Vagina (tissue), 2 donors: ENCODE measurements around the gene GALNT17. TPM values are rescaled to one million over a fixed set of nuclear protein-coding genes. Genes with fewer than 3 reads are reported as not detected.
A peak's percentile ranks its signal among the peaks of the same experiment; 100 is the strongest.

Experiments used
- DNase-seq, 2 donors: peaks; one replicate each; pipeline ENCODE4 v3.0.0-alpha.2; 2017; ENCODE audit errors: extremely low spot score in 2 of 2
- H3K27ac ChIP-seq: fragments of 200-600 bp; sonication (generic); one replicate; pipeline ENCODE4 v1.5.1; 2019
- H3K27me3 ChIP-seq: fragments of 200-600 bp; sonication (generic); one replicate; pipeline ENCODE4 v1.5.1; 2019
- H3K36me3 ChIP-seq, 2 donors: fragments of 200-600 bp; sonication (generic); one replicate each; pipeline ENCODE4 v1.5.1; 2017 to 2019
- H3K4me1 ChIP-seq: fragments of 200-600 bp; sonication (generic); one replicate; pipeline ENCODE4 v1.5.1; 2019
- H3K4me3 ChIP-seq, 2 donors: fragments of 200-600 bp; sonication (generic); 1 replicate in 1 of 2; 2 replicates in 1 of 2; pipeline ENCODE4 v1.5.1; 2016 to 2019
- H3K9me3 ChIP-seq: fragments of 200-600 bp; sonication (generic); one replicate; pipeline ENCODE4 v1.5.1; 2019
- POLR2A ChIP-seq, 2 donors: fragments of 450-650 bp; IDR thresholded peaks; one replicate each; pipeline ENCODE4 v1.6.1; 2017; ENCODE audit warnings: antibody characterized with exemption in 2 of 2, mild to moderate bottlenecking in 2 of 2, moderate library complexity in 2 of 2
- POLR2AphosphoS5 ChIP-seq, 2 donors: sonication (generic); formaldehyde crosslinking; IDR thresholded peaks; one replicate each; pipeline ENCODE4 v1.9.0; 2017; ENCODE audit warnings: antibody characterized with exemption in 2 of 2, mild to moderate bottlenecking in 2 of 2, low read depth in 1 of 2; ENCODE audit not compliant: insufficient read depth in 1 of 2
- intact Hi-C: fragments of 100-400 bp; cut with DNase I; formaldehyde crosslinking; loops from one replicate; pipeline ENCODE4 v1.15.1; 2023
- total RNA-seq: library from RNA; depleted of rRNA; stranded (reverse); fragments of >200 nt; gene quantifications from one replicate; pipeline ENCODE4 v1.2.3, GENCODE V29; 2016
- TF ChIP-seq, protein P1 (sequence below), 3 experiments: fragments of 450-650 bp in 2 of 3; fragments of 200-600 bp in 1 of 3; sonication (generic) in 1 of 3; IDR thresholded peaks; one replicate each; pipeline ENCODE4 v1.5.1; 2017 to 2019; ENCODE audit warnings: antibody characterized with exemption in 3 of 3, mild to moderate bottlenecking in 2 of 3, moderate library complexity in 2 of 3

Gene GALNT17
- total RNA-seq, 1 donor from 2014 or later = 3.9 TPM

DNA sequence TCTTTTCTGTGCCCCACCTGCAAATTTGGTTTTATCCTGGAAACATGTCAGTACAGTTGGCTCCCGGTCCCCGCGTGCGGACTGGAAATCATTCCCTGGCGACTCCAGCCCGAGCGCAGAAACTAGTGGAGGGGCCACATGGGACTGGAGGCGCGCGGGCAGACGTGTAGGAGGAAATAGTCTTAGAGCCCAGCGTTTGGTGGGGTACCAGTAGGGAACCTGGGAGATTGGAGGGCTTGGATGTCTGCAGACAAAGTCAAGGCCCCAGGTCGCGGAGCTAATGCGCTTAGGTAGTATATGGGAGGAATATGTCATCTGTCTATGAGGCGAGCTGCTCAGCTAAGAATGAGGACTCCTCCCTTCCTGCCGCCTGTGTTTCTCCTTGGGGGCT lies 1.3 kb downstream of the GALNT17 start:
- Histone ChIP-seq H3K27me3 (no peaks in the 10 kb centered on the region), H3K27ac (no peak overlapping the region), H3K36me3 (no peaks in the 10 kb centered on the region), H3K4me3 (peak overlapping the region; percentile 46 to 53), H3K9me3 (no peaks in the 10 kb centered on the region), H3K4me1 (peaks cover 15% of the 10 kb centered on the region)
- intact Hi-C loops = no loop called here
- no peak for DNase-seq
- TF ChIP-seq, protein P1, sequence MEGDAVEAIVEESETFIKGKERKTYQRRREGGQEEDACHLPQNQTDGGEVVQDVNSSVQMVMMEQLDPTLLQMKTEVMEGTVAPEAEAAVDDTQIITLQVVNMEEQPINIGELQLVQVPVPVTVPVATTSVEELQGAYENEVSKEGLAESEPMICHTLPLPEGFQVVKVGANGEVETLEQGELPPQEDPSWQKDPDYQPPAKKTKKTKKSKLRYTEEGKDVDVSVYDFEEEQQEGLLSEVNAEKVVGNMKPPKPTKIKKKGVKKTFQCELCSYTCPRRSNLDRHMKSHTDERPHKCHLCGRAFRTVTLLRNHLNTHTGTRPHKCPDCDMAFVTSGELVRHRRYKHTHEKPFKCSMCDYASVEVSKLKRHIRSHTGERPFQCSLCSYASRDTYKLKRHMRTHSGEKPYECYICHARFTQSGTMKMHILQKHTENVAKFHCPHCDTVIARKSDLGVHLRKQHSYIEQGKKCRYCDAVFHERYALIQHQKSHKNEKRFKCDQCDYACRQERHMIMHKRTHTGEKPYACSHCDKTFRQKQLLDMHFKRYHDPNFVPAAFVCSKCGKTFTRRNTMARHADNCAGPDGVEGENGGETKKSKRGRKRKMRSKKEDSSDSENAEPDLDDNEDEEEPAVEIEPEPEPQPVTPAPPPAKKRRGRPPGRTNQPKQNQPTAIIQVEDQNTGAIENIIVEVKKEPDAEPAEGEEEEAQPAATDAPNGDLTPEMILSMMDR (IDR thresholded peaks at IDR 0.05) = no peak
- TF ChIP-seq POLR2AphosphoS5 (IDR thresholded peaks at IDR 0.05; ENCODE audit: insufficient read depth in 1 of 2, low read depth in 1 of 2) (no peak), POLR2A (IDR thresholded peaks at IDR 0.05) (no peak)

DNA sequence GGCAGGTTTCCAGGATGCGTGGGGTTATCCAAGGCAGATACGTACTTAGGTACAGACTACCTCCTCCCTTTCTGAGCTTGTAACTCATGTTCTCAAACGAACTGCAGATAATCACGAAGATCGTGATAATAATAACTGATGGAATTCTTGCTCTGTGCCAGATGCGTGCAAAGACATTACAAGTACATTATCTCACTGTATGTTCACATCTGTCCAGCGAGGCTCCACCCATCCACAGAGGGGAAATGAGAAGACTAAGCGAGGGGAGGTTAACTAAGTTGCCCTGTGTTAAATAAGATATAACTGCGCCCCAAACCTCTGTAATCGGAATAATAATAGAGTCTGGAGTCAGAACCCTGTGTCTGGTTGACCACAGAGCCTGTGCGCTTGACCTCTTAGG lies 1.9 kb downstream of the GALNT17 start:
- Histone ChIP-seq H3K27ac (no peak overlapping the region), H3K9me3 (no peaks in the 10 kb centered on the region), H3K4me1 (peaks cover 15% of the 10 kb centered on the region), H3K36me3 (no peaks in the 10 kb centered on the region), H3K4me3 (peak overlapping the region in 1 of 2 donors; percentile 46), H3K27me3 (no peaks in the 10 kb centered on the region)
- TF ChIP-seq POLR2A (IDR thresholded peaks at IDR 0.05) = no peak
- no peak for TF ChIP-seq POLR2AphosphoS5 (IDR thresholded peaks at IDR 0.05; ENCODE audit: insufficient read depth in 1 of 2, low read depth in 1 of 2)
- TF ChIP-seq, protein P1 (IDR thresholded peaks at IDR 0.05) = no peak
- intact Hi-C loops = no loop called here
- DNase-seq = no peak

DNA sequence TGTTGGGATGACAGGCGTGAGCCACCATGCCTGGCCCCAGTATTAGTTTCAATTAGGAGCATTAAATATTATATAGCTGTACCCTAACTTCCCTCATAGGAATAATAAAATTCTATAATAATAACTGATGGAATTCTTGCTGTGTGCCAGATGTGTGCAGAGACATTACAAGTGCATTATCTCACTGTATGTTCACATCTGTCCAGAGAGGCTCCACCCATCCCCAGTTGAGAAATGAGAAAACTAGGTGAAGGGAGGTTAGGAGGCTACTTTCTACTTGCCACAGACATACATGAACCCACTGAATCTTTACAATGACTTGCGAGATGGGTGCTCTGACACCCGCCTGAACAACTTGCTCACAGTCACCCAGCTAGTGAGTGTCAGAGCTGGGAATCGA lies 3.2 kb downstream of the GALNT17 start:
- H3K36me3 ChIP-seq = no peaks in the 10 kb centered on the region
- H3K9me3 ChIP-seq = no peaks in the 10 kb centered on the region
- H3K27me3 ChIP-seq = no peaks in the 10 kb centered on the region
- H3K27ac ChIP-seq = no peak overlapping the region
- no peak overlapping the region for H3K4me3 ChIP-seq
- peaks cover 15% of the 10 kb centered on the region for H3K4me1 ChIP-seq
- intact Hi-C loops = no loop called here
- no peak for DNase-seq
- TF ChIP-seq, protein P1 (IDR thresholded peaks at IDR 0.05) = no peak
- TF ChIP-seq POLR2A (IDR thresholded peaks at IDR 0.05) = no peak
- no peak for TF ChIP-seq POLR2AphosphoS5 (IDR thresholded peaks at IDR 0.05; ENCODE audit: insufficient read depth in 1 of 2, low read depth in 1 of 2)

DNA sequence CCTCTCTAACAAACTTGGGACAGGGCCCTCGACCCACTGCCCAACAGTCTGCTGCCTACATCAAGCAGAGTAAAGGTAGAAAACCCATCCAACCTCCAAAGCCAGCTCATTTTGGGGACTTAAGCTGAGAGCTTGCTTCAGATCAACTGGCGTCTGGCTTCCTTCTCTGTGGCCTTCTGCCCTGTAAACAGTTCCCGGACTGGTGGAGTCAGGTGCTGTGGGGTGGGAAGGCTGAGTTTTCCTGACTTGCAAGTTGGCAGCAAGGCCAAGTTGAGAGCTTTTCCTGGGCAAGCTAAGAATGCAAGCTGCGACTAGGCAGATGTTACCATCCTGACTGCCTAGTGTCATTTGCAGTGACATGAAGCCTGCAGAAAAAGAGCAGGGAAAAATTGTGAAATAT lies 3.7 kb downstream of the GALNT17 start:
- H3K4me1 ChIP-seq = peaks cover 10% of the 10 kb centered on the region

DNA sequence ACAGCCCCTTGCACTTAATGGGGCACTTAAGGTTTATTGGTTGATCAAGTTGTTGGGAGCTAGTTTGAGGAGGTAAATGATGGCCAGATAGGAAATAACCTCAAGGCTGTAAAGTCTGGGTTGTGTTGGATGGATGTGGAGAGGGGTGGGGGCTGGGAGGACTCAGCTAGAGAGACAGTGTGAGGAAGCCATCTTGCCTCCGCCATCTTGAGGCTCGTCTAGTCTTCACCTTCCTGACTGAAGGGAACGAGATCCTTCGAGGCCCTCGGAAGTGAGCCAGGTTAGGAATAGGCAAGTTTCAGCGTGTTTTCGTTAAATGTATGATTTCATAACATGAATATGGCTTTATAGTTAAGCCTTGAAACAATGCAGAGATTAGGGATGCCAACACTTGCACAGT lies 5.5 kb downstream of the GALNT17 start:
- DNase-seq = no peak
- Histone ChIP-seq H3K4me3 (no peak overlapping the region), H3K36me3 (no peaks in the 10 kb centered on the region), H3K4me1 (no peaks in the 10 kb centered on the region), H3K27ac (no peak overlapping the region), H3K27me3 (no peaks in the 10 kb centered on the region), H3K9me3 (no peaks in the 10 kb centered on the region)
- TF ChIP-seq, protein P1 (IDR thresholded peaks at IDR 0.05) = no peak
- no peak for TF ChIP-seq POLR2A (IDR thresholded peaks at IDR 0.05)
- no peak for TF ChIP-seq POLR2AphosphoS5 (IDR thresholded peaks at IDR 0.05; ENCODE audit: insufficient read depth in 1 of 2, low read depth in 1 of 2)
- intact Hi-C loops = no loop called here

More for the DNA sequence above, 3.7 kb downstream of the GALNT17 start:
- Histone ChIP-seq H3K4me3 (no peak overlapping the region), H3K36me3 (no peaks in the 10 kb centered on the region), H3K9me3 (no peaks in the 10 kb centered on the region), H3K27me3 (no peaks in the 10 kb centered on the region), H3K27ac (no peak overlapping the region)
- DNase-seq = no peak
- TF ChIP-seq, protein P1 (IDR thresholded peaks at IDR 0.05) = no peak
- no peak for TF ChIP-seq POLR2A (IDR thresholded peaks at IDR 0.05)
- no peak for TF ChIP-seq POLR2AphosphoS5 (IDR thresholded peaks at IDR 0.05; ENCODE audit: insufficient read depth in 1 of 2, low read depth in 1 of 2)
- intact Hi-C loops = no loop called here
